ENCODE results near the gene ADGRB3.

DNA sequence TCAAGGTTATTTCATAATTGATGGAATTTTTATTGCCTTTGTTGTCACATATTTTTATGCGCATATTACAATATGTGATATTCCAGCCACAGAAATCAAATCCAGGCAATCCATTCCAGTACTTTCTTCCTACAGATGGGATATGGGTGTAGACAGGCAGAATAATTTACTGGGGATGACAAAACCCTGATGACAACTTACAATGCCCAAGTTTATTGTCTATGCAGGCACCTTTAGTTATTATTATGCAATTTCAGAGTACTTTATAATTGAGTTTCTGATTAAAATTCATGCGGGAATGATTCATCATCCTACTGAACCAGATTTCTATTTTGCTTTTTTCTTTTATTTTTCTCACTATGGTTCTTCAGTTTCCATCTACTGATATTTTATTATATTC is 803.0 kb downstream of the ADGRB3 start:
- TF ChIP-seq, protein P1, sequence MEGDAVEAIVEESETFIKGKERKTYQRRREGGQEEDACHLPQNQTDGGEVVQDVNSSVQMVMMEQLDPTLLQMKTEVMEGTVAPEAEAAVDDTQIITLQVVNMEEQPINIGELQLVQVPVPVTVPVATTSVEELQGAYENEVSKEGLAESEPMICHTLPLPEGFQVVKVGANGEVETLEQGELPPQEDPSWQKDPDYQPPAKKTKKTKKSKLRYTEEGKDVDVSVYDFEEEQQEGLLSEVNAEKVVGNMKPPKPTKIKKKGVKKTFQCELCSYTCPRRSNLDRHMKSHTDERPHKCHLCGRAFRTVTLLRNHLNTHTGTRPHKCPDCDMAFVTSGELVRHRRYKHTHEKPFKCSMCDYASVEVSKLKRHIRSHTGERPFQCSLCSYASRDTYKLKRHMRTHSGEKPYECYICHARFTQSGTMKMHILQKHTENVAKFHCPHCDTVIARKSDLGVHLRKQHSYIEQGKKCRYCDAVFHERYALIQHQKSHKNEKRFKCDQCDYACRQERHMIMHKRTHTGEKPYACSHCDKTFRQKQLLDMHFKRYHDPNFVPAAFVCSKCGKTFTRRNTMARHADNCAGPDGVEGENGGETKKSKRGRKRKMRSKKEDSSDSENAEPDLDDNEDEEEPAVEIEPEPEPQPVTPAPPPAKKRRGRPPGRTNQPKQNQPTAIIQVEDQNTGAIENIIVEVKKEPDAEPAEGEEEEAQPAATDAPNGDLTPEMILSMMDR (IDR thresholded peaks at IDR 0.05 in 8 of 11, conservative IDR thresholded peaks at IDR 0.05 in 3 of 11), result no peak
- TF ChIP-seq POLR2A (IDR thresholded peaks at IDR 0.05), result no peak

Measured in spleen (tissue), 7 donors.